ENCODE results near the gene LINGO1. TPM values are rescaled to one million over a fixed set of nuclear protein-coding genes. Genes with fewer than 3 reads are reported as not detected.

LINGO1 gene
- polyA plus RNA-seq, 2 of the 4 experiments (the other 2 are of a cell fraction): 2.2 to 3.3 TPM

DNA sequence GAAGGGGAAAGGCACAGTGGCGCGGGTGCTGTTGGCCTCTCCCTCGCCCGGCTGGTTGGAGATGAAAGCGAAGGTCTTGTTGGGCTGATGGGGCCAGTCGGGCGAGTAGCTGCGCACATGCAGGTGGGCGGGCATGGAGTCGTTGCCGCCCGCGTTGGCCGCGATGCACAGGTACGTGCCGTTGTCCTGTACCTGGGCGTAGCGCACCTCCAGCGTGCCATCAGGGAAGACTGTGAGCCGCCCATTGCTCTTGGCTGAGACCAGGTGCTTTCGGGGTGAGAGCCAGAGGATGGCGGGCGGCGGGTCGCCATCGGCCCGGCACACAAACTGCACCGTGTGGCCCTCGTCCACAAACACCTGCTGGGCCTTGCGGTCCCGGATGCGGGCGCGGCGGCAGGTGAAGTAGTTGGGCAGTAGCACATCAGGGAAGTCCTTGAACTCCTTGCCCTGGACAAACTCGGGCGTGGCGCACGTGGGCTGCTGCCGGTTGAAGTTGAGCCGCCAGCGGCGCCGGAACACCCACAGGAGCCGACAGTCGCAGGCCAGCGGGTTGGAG is 18.4 kb downstream of the LINGO1 start:
- TF ChIP-seq, protein P1, sequence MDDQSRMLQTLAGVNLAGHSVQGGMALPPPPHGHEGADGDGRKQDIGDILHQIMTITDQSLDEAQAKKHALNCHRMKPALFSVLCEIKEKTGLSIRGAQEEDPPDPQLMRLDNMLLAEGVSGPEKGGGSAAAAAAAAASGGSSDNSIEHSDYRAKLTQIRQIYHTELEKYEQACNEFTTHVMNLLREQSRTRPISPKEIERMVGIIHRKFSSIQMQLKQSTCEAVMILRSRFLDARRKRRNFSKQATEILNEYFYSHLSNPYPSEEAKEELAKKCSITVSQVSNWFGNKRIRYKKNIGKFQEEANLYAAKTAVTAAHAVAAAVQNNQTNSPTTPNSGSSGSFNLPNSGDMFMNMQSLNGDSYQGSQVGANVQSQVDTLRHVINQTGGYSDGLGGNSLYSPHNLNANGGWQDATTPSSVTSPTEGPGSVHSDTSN (IDR thresholded peaks at IDR 0.05): no peak
- TF ChIP-seq, protein P2, sequence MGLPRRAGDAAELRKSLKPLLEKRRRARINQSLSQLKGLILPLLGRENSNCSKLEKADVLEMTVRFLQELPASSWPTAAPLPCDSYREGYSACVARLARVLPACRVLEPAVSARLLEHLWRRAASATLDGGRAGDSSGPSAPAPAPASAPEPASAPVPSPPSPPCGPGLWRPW (IDR thresholded peaks at IDR 0.05): no peak
- TF ChIP-seq, protein P3, sequence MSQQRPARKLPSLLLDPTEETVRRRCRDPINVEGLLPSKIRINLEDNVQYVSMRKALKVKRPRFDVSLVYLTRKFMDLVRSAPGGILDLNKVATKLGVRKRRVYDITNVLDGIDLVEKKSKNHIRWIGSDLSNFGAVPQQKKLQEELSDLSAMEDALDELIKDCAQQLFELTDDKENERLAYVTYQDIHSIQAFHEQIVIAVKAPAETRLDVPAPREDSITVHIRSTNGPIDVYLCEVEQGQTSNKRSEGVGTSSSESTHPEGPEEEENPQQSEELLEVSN (IDR thresholded peaks at IDR 0.05; ENCODE audit: borderline replicate concordance, low read depth): no peak
- TF ChIP-seq ZC3H11A (IDR thresholded peaks at IDR 0.05): no peak
- TF ChIP-seq, protein P4, sequence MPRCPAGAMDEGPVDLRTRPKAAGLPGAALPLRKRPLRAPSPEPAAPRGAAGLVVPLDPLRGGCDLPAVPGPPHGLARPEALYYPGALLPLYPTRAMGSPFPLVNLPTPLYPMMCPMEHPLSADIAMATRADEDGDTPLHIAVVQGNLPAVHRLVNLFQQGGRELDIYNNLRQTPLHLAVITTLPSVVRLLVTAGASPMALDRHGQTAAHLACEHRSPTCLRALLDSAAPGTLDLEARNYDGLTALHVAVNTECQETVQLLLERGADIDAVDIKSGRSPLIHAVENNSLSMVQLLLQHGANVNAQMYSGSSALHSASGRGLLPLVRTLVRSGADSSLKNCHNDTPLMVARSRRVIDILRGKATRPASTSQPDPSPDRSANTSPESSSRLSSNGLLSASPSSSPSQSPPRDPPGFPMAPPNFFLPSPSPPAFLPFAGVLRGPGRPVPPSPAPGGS (IDR thresholded peaks at IDR 0.05): no peak
- TF ChIP-seq FOSB (CRISPR knock-in tag; IDR thresholded peaks at IDR 0.05): no peak
- TF ChIP-seq ESRRA (IDR thresholded peaks at IDR 0.05; ENCODE audit: borderline replicate concordance, low read length): no peak
- TF ChIP-seq RFX5 (IDR thresholded peaks at IDR 0.05): no peak
- no peak for TF ChIP-seq HEYL (CRISPR knock-in tag; IDR thresholded peaks at IDR 0.05)
- TF ChIP-seq EHF (CRISPR knock-in tag; IDR thresholded peaks at IDR 0.05): no peak
- TF ChIP-seq GATA3 (IDR thresholded peaks at IDR 0.05; ENCODE audit: borderline replicate concordance): no peak
- H3K4me1 ChIP-seq: no peaks in the 10 kb centered on the region
- H3K9me3 ChIP-seq: no peaks in the 10 kb centered on the region
- DNase-seq (ENCODE audit: low read depth in 1 of 2, low spot score in 1 of 2): no peak
- H3K4me2 ChIP-seq: no peak overlapping the region
- no peak for FAIRE-seq
- ChIA-PET POLR2A (no interaction called here), CTCF (interaction anchor here (2.6 kb wide), 1 partner anchor 16 kb away, joined by 11 read pairs; no protein-coding TSS in a partner anchor)
- WGBS (ENCODE audit: missing lambda C conversion rate): 89% methylated on average over 45 of the region's 48 CpGs
- H3K4me3 ChIP-seq: no peak overlapping the region
- H3K27ac ChIP-seq: no peak overlapping the region
- no peak for ATAC-seq

DNA sequence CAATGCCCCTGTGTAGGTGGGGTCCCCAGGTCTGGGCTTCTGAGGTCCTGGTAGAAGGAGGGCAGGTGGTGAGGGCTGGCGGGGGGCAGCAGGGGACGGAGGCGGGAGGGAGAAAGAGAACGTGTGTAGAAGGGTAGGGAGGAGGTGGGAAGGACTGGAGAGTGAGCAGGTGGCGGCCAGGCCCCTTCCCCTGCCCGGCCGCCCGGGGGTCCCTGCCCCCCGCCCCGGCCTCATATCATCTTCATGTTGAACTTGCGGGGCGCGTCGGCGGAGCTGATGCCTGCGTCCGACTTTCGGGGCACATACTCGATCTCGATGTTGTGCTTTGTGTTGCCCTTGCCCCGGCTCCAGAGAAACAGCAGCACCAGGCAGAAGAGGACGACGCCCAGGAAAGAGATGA is 18.9 kb downstream of the LINGO1 start:
- no peaks in the 10 kb centered on the region for H3K4me1 ChIP-seq
- TF ChIP-seq CHD2 (IDR thresholded peaks at IDR 0.05; ENCODE audit: low read length, partially characterized antibody) (no peak), EHMT2 (IDR thresholded peaks at IDR 0.05; ENCODE audit: low read depth) (no peak), ESRRA (IDR thresholded peaks at IDR 0.05; ENCODE audit: borderline replicate concordance, low read length) (no peak), MAFK (IDR thresholded peaks at IDR 0.05; ENCODE audit: partially characterized antibody) (no peak), EP300 (IDR thresholded peaks at IDR 0.05) (no peak), GATA3 (IDR thresholded peaks at IDR 0.05; ENCODE audit: borderline replicate concordance) (no peak), RAD21 (conservative IDR thresholded peaks at IDR 0.05 in 1 of 2, IDR thresholded peaks at IDR 0.05 in 1 of 2) (no peak), CHD4 (IDR thresholded peaks at IDR 0.05; ENCODE audit: borderline replicate concordance) (no peak), JUN (IDR thresholded peaks at IDR 0.05) (no peak), CBX8 (IDR thresholded peaks at IDR 0.05) (no peak)
- TF ChIP-seq, protein P5, sequence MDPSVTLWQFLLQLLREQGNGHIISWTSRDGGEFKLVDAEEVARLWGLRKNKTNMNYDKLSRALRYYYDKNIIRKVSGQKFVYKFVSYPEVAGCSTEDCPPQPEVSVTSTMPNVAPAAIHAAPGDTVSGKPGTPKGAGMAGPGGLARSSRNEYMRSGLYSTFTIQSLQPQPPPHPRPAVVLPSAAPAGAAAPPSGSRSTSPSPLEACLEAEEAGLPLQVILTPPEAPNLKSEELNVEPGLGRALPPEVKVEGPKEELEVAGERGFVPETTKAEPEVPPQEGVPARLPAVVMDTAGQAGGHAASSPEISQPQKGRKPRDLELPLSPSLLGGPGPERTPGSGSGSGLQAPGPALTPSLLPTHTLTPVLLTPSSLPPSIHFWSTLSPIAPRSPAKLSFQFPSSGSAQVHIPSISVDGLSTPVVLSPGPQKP (IDR thresholded peaks at IDR 0.05; ENCODE audit: low read depth, low read length): no peak
- FAIRE-seq (no peak), DNase-seq (ENCODE audit: low read depth in 1 of 2, low spot score in 1 of 2) (no peak), ATAC-seq (no peak)
- H3K27ac ChIP-seq: no peak overlapping the region
- ChIA-PET CTCF (interaction anchor here (0.9 to 2.6 kb wide), 2 partner anchors 17 to 19 kb away, joined by 3 to 11 read pairs; partner anchors contain the start of gene LINGO1), POLR2A (no interaction called here)
- no peaks in the 10 kb centered on the region for H3K9me3 ChIP-seq
- 84% methylated on average over 23 of the region's 23 CpGs for WGBS (ENCODE audit: missing lambda C conversion rate)
- no peak overlapping the region for H3K4me2 ChIP-seq
- H3K4me3 ChIP-seq: no peak overlapping the region
